K562 (cell line): ENCODE data around the gene PLGRKT. TPM values are rescaled to one million over a fixed set of nuclear protein-coding genes. Genes with fewer than 3 reads are reported as not detected.

ENCODE experiments used
- CC2D1A ChIP-seq: fragments of 450-650 bp; IDR thresholded peaks from 2 replicates; pipeline ENCODE4 v1.6.1; 2017; ENCODE audit warnings: mild to moderate bottlenecking
- KLF1 ChIP-seq: fragments of 450-650 bp; IDR thresholded peaks from 2 replicates; pipeline ENCODE4 v1.6.1; 2016; ENCODE audit warnings: missing genetic modification characterization, missing compliant biosample characterization
- NFYB ChIP-seq: IDR thresholded peaks from 2 replicates; pipeline ENCODE4 v1.6.1; 2011; ENCODE audit warnings: mild to moderate bottlenecking, moderate library complexity; ENCODE audit not compliant: insufficient read length; ENCODE audit errors: extremely low read depth
- REST ChIP-seq, 2 experiments: fragments of 450-650 bp; formaldehyde crosslinking in 1 of 2; IDR thresholded peaks; 2 replicates each; pipeline versions ENCODE4 v1.4.0 to v1.6.1; 2014 to 2020; ENCODE audit warnings: mild to moderate bottlenecking in 2 of 2, borderline replicate concordance in 1 of 2, low read depth in 1 of 2
- RUNX1 ChIP-seq: sonication (generic); IDR thresholded peaks from 2 replicates; pipeline ENCODE4 v1.6.1; 2016; ENCODE audit warnings: antibody characterized with exemption, low read depth
- SAFB ChIP-seq: fragments of 200-400 bp; formaldehyde crosslinking; IDR thresholded peaks from 2 replicates; pipeline ENCODE4 v1.6.1; 2017; ENCODE audit warnings: low read depth, low read length, borderline replicate concordance
- SMAD4 ChIP-seq: fragments of 250-450 bp; sonication (Bioruptor Pico); conservative IDR thresholded peaks from 2 replicates; pipeline ENCODE4 v1.8.0; 2021; ENCODE audit warnings: inconsistent platforms, mild to moderate bottlenecking, moderate library complexity
- SPI1 ChIP-seq: IDR thresholded peaks from 2 replicates; pipeline ENCODE4 v1.6.1; 2011; ENCODE audit warnings: low read depth, low read length, control low read depth, borderline replicate concordance
- ZNF318 ChIP-seq, 2 experiments: fragments of 450-650 bp; IDR thresholded peaks; 2 replicates each; pipeline ENCODE4 v1.6.1; 2016; ENCODE audit warnings: mild to moderate bottlenecking in 2 of 2, borderline replicate concordance in 1 of 2, low read depth in 1 of 2, moderate library complexity in 1 of 2
- polyA plus RNA-seq, 8 experiments: library from polyadenylated mRNA; depleted of rRNA in 4 of 8; stranded (reverse) in 5 of 8; unstranded in 3 of 8; fragments of >200 nt; fragmentation: Nextera tagmentation in 2 of 8; fragmentation: Illumina TruSeq in 1 of 8; extraction: Ambion mirVana in 2 of 8; extraction: Trizol in 1 of 8; gene quantifications; 2 replicates each; pipeline versions ENCODE4 v1.2.1 to v1.2.3, GENCODE V29; 2011 to 2014; ENCODE audit warnings: inconsistent platforms in 1 of 8, missing spikeins in 1 of 8
- total RNA-seq, 7 experiments: library from RNA; depleted of rRNA in 6 of 7; stranded (reverse); fragments of >200 nt in 6 of 7; fragmentation: Illumina TruSeq in 2 of 7; extraction: Trizol in 2 of 7; gene quantifications; 2 replicates each; pipeline versions ENCODE4 v1.2.1 to v1.2.3, GENCODE V29; 2011 to 2021; ENCODE audit warnings: low replicate concordance in 1 of 7

The PLGRKT gene
- total and polyA plus RNA-seq, 9 of the 15 experiments (the other 6 are each of a cell fraction or from before 2014, with no cell fraction given), result 4.7 to 13.8 (median 6.5) TPM

DNA sequence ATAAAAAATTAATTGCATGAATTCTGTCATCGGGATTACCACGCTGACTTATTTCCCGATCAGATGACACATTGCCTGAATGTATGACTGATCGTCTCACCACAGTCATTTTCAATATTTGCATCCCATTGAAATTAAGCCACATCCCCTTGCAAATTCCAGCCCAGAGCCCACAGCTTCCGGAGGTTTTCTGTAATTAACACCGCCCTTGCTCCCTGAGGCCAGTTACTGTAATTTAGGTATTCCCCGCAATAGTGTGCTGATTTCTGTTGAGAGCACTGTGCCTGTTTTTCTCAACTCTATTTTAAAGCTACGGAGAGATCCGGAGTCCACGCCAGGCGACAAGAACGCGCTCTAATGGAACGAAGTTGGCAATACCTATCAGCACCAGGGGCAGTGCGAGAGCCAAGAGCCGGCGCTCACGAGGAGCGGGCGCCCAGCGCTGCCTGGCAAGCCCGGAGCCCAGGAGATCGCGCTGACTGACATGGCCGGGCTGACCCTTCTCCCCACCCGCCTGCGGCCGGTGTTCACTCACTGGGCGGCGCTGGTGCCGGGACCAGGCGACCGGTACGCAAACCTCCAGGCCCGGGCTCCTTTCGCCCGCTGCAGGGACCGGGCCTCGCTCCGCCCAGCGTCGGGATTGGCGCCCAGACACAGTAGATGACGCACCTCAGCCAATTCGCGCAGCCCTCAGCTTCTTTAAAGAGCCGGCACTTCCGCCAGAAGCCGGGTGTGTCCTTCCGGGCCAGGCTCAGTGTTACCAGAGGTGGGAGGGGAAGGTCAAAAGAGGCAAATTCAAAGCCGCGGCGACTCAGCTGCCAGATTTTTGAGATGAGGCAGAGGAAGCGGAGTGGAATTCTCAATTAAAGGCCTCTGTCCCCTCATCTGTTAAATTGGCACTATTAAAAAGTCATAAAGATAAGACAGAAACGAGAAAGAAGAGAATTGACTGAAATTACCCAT lies at the start of gene PLGRKT (continued):
- TF ChIP-seq REST (IDR thresholded peaks at IDR 0.05; ENCODE audit: borderline replicate concordance), result no peak
- no peak for TF ChIP-seq REST (CRISPR knock-in tag; IDR thresholded peaks at IDR 0.05; ENCODE audit: low read depth)
- no peak for TF ChIP-seq SPI1
- TF ChIP-seq KLF1, result 0 out of 2 replicates have a peak, but pooled peaks have one; percentile 18
- no peak for TF ChIP-seq ZNF318 (IDR thresholded peaks at IDR 0.05; ENCODE audit: borderline replicate concordance in 1 of 2, low read depth in 1 of 2)
- TF ChIP-seq RUNX1, result no peak
- no peak for TF ChIP-seq CC2D1A
- TF ChIP-seq SMAD4 (CRISPR knock-in tag), result no peak
- TF ChIP-seq SAFB, result no peak
- TF ChIP-seq NFYB, result peak; percentile 35
